Dedifferentiated amniotic fluid mesenchymal stem cell (primary cell): Measurements from ENCODE around the gene EPHB1.

Experiments used
- DNase-seq: peaks from one replicate; pipeline ENCODE4 v3.0.0-alpha.2; 2016; ENCODE audit errors: extremely low spot score

The EPHB1 gene

DNA sequence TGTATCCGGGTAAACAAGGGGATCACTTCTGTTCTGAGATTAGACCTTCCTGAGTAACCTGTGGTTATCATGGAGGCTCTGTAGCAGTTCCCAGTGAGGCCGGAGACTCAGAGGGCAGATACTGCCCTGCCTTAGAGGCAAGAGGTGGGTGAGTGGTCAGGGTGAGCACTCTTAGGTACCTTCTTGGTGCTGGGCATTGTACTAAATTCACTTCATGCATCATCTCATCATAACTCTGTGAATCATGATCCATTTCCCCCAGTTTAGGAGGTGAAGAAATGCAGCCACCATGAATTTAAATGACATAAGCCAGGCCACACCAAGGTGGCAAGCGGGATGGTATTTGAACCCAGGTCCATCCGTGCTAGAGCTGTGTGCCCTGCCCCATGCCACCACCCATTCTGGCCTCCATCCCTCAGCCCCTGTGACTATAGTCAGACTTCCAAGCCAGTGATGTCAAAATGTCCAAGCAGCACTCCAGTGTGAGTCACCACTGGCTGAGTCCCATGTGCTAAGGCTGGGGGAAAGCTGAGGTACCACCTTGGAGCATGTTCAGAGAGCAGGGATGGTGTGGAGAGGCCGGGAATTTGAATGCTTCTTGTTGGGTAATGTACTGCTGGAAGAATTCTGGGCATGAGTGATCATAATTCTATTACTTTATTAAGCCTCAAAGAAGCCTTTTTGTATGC, 88.8 kb downstream of the EPHB1 start:
- DNase-seq = no peak

DNA sequence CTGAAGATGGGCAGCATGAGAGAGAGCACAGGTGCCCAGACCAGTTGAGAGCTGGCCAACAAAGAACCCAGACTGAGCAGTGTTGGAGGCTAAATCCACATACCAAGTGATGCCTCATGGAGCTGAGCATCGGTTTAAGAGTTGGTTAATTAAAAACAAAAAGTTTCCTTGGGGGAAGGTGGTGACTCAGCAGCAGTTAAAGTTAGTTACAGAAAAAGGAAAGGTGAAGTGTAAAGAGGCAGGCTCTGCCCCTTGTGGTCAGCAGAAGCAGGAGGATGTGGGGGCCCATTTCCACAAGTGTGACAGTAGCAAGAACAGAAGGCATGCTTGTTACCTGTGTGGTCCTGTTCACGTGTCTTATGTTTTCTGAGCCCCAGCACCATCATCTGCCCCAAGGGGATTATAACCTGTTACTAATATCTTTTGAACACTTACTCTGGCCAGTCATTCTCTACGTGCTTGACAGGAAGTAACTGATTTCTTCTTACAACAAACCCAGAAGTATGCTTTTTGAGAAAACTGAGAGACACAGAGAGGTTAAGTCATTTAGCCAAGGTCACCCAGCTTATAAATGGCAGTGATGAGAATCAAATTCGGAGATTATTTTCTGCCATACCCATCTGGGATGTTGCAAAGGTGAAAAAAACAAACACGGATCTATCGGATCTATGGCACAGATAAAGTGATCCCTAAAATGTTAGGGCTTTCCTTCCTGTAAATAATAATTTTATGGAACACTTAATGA, 91.0 kb downstream of the EPHB1 start:
- DNase-seq = no peak

DNA sequence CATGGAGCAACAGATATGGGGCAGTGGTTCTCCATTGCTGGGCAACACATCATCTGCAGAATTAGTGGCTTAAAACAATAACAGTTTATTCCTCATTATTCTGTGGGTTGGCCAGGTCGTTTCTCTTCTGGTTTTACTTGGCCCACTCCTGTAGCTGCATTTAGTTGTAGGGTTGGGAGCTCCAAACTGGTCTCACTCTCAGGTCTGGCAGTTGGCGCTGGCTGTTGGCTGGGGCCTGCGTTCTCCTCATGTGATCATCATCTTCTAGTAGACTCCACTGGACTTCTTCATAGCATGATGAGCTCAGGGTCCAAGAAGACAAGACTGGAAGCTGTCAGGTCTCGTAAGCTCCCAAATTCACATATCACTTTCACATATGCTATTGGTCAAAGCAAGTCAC, 91.9 kb downstream of the EPHB1 start:
- no peak for DNase-seq

DNA sequence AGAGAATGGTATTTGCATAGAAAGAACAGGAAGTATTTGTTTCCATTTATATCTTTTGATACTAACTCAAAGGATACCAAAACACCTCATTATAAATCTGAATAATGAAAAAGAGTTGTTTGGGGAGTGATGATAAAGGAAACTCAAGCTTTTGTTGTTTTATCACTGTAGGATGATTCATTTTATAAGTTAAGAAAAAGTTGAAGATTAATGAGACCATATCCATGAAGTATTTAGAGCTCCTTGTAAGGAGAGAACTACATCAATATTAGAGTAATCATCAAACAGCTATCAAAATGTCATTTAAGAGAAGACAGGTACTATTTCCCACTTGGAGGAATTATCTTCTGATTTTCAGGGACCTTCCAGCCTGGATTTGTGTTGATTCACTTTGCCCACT, 92.5 kb downstream of the EPHB1 start:
- DNase-seq = no peak

DNA sequence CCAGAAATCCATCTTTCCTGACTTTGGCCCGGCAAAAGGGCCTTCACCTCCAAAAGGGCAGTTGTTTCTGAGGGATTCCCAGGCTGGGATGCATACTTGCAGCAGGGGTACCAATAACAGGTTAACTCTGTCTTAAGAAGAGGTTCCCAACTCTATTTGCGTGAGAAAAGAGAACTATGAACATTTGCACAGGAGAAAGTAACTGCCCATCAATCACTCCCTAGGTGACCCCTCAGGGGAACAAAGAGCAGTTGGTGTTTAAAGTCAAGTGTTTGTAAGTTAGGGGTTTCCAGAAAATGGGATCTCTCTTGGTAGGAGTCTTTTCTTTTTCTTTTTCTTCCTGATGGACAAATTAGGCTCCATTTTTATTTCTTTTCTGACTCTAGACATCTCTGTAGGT, 97.3 kb downstream of the EPHB1 start:
- no peak for DNase-seq

DNA sequence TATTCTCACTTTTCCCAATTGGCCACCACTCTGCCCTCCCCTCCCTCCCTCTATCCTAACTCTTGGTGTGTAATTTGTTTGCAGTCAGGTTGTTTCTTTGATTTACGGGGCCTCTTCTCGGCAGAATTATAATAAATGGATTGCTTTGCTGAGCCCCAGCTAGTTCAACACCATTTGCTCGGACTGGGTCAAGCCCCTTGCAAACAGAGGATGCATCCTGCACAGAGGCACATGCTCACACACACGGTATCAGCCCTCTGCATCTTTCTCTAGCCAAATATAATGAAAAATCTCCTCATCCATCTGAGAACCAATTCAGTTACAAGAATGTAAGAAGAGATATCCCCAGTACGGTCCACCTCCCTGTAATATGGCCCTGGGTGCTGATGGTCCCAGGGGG, 97.7 kb downstream of the EPHB1 start:
- DNase-seq = no peak

DNA sequence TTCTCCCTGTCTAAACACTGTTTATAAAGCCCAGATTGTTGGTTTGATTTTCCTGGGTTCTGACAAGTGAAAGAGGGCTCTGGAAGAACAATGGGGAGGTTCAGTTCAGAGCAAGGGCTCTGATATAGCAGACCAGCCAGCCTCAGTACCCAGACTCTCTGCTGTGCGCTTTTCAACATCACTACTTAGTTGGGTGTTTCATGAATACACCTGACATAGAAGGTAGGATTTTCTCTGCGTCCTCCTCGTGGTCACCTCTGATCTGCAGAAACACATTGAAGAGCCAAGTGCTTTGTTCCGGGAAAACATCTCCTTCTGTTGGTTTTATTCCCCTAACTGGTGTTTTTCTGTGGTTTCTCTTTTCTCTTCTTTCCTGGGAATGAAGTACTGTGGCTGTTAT, 99.5 kb downstream of the EPHB1 start:
- no peak for DNase-seq

DNA sequence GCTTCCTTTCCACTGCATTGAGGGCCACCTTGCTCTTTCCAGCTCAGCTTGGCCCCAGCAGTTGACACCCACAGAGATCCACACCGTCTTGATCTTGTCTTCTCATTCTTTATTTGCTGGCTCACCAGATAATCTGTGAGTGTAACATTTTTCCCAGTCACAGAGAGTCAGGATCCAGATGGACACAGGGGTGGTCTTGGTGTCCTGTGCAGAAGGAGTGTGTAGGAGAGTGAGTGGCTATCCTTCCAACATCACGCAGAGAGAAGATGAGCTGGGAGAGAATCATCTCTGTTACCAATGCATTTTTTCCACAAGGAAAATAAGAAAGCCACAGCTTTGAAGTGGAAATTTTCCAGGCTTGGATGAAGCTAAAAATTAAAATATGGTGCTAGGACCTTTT, 100.1 kb downstream of the EPHB1 start:
- no peak for DNase-seq

DNA sequence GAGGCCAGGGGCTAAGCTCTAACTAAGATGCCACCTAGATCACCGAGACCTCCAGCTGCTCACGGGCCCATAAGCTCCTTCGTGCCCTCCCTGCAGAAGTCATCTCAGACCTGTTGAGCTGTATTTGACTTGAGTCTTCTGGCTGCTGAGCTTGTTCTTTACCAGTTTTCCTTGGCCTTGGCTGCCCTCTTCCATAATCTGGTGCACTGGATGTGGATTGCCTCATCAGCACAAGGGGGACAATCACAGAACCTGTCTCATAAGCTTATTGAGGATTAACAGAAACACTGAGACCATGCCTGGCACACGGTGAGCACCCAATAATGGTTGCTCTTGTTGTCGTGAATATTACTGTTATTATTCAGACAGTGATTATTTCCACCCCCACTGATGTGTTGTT, 101.1 kb downstream of the EPHB1 start:
- DNase-seq = no peak

DNA sequence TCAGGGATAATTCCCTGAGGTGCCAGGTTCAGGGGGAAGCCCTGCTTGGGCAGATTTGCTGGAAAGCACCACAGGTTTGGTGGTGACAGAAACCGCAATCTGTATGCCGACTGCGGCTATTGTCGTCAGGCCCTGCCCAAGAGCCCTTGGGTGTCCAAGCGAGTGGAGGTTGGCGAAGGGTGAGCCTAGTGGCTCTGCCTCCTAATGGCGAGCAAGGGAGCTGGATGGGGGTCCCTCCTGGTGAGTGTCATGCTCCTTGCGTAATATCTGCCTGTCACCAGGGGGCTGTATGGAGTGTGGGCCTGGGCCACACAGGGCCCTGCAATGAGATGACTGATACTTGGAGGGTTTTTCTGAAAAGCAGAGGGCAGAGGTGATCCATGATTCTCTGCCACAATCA, 101.6 kb downstream of the EPHB1 start:
- no peak for DNase-seq

DNA sequence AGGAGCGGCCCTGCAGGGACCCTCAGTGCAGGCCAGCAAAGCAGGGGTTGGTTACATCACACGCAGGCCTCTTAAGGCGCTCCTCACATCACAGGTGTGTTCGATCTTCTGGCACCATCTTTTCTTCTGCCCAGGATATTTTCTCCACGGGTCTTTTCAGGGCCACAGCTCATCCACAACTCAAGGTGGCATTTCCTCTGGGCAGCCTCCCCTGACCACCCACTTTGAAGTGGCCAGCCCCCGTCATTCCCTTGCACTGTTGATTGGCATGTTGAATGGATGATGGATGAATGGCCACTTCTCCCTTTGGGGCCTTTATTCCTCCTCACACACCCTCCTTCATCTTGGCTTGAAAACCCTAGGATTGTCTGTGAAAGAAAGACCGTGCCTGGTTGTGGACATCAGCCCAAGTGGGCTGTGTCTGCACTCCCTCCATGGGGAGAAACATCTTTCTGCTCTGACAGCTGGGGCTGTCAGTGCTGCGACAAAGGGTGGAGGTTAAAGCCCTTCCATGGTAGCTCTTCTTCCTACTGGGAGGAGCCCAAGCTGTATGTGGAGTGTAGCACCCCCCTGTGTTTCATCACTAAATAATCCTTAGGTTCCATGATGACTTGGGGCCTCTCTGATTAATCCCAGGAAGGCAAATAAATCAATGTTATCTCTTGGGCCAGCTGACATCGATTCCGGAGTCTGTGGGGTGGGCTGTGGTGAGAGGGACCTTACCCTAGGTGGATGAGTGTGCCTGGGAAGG, 102.5 kb downstream of the EPHB1 start:
- no peak for DNase-seq

DNA sequence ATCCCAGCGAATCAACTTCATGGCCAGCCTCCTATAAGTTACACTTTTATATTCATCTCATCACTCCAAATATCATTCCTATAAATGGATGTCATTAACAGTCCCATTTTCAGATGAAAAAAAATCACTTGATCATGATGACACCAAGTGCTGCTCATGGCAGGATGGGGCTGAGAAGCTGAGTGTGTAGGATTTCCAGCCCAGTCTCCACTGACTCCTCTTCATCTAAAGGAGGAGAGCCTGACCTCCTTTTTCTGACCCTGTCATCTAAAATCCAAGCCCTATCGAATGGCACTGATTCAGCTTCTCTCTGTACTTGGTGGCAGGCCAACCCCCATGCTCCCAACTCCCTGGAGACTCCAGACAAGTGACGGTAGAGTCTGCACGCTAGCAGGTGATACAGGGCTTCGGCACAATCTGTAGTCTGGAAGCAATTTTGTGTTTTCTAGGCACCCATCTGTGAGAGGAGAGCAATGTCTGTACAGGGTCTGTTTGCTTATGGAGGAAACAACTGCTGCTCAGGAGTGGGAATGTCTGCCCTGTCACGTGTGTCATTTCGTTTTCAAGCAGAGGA, 103.2 kb downstream of the EPHB1 start:
- DNase-seq = no peak

DNA sequence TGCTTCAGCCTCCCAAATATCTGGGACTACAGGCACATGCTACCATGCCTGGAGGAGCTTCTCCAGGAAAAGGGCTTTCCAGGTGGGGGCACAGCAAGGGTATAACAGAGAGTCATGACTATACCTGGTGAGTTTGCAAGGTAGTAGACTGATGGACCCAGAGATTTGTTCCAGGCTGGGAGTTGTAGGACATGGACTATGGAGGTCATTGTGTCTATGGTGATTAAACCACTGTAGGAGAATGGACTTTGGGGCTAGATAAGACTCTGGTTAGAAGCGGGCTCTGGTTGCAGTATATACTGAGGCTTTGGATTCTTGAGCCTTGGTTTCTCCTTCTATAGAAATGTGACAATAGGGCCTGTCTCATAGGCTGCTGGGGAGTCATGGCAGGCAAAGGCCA, 104.7 kb downstream of the EPHB1 start:
- DNase-seq = no peak

DNA sequence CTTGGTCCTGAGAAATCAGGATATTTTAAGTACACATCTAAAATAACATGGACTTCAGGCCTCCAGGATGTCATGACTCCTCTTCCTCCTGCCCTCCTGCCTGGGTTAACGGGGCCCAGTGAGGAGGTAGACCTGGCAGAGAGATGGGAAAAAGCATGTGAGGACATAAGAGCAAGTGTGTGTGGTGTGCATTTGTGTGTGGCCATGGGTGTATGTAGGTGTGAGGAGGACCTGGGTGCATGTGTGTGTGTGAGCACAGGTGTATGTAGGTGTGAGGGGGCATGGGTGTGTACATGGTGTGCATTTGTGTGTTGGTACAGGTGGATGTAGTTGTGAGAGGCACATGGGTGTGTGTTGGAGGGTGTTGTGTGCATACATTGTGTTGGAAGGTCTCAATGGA, 105.4 kb downstream of the EPHB1 start:
- no peak for DNase-seq

DNA sequence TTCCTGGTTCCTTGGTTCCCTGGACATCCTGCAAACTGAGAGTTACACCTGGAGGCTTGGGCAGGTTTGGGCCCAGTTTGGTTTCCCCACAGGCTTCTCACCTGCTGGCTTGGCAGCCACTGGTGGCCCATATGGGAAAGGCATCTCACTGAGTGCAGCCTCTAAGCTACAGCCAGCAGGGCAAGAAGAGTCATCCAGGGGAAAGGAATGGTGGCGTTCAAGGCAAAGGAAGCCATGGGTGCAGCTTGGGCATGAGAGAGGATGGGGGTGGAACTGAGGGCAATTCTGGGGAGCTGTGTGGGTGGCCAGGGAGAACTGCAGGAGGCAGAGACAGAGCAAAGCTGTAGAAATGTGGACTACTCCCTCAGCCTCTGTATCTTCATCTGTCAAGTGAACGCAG, 106.4 kb downstream of the EPHB1 start:
- no peak for DNase-seq

DNA sequence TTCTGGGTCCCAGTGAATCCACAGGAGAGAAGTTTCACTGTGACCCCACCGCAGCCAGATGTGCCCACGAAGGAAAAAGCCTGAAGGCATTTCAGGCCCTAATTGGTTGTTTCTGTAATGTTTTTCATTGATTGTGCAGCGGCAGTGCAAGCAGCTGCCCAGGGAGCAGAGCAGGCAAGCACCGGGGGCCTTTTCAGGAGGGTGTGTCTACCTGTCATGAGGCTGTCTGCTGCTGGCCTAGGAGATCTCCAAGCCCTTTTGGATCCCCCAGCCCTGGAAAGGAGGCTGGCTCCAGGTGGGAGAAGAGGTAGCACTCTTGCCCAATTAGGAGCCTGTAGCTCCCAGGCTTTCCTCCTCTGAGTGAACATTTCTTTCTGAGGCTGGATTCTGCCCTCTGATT, 108.8 kb downstream of the EPHB1 start:
- DNase-seq = no peak

DNA sequence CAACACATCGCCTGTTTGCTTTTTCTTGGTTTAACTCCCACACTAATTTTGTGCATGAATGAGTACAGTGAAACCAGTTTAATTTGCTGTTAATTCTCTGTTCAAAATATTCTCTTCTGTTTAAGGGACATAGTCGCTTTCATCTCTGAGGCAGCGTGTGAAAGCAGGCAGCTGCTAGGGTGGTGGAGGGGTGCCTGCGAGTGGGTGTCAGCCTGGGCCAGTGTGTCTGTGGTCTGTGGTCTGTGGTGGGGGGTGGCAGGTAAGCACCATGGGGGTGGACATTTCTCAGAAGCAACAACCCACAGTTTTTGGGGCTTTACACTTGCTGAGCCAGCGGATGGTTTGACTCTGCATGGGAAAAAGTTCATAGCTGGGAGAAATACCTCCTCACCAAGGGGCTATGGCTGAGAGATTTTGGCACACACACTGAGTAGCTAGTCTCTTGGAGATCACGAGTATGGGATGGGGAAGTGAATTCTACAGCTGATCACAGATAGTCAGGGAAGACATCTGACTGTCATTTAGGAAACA, 109.2 kb downstream of the EPHB1 start:
- no peak for DNase-seq

DNA sequence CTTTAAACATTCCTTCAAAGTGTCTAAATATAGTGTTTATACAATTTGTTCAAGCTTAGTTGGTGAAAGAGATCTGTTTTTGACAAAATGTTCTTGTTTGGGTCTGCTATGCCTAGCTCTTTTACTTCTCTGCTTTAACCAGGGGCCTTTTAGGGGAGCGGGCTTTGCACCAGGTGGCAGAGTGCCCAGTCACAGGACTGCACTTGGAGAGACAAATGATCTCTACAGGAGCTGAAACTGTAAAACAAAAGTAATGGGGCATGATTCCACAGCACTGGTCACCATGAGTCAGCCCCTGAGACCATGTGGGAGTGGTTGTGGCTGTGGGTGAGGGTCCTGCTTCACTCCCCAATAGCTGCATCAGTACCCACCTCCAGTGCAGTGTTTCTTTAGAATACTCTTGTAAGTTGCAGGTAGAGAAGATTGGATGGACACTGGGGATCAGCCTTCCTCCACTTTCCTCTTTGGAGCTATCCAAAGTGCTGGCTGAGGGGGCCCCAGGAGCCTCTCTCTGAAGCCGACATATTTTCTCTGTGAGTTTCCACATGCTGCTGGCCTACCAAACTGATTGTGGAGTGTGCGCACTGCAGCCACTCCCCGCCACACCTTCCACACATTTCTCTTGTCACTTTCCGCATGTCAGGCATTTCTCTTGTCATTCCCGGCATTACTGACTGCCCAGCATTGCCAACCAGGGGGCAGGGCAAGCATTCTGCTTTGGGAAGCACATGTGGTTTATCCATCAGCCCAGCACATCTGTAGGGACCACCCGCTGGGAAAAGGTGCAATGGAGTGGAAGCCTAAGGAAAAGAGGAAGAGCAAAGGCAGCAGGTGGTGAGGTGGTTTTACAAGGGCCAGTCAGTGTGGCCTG, 110.0 kb downstream of the EPHB1 start:
- DNase-seq = no peak

DNA sequence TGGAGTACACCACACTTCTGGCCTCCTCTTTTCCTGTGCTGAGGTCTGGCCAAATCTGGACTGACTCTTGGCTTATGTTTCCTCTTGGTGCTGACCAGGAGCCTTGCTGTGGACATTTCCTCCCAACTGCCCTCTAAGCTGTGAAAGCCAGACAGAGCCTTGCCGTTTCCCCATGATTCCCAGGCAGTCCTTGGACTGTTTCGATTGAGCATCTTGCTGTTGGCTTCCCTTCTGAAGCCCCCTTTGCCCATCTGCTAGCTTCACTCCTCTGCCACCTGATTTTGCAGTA, 110.5 kb downstream of the EPHB1 start:
- no peak for DNase-seq

DNA sequence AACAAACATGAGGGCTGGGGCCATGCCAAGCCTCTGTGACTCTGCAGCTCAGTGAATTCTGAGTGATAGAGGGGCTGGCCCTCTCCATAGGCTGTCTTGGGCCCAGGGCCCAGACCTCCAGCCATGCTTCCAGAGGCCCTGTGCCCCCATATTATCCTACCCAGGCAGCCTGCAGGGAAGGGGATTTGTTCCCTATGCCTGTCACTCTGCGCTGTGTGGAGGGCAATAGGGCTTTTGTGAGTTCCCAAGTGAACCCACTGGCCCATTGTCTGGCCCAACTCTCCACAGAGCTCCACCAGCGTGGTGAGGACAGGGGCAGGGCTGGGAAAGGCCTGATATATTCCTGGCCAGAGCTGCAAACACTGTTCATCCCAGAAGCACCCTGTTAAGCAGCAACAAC, 113.2 kb downstream of the EPHB1 start:
- DNase-seq = no peak

DNA sequence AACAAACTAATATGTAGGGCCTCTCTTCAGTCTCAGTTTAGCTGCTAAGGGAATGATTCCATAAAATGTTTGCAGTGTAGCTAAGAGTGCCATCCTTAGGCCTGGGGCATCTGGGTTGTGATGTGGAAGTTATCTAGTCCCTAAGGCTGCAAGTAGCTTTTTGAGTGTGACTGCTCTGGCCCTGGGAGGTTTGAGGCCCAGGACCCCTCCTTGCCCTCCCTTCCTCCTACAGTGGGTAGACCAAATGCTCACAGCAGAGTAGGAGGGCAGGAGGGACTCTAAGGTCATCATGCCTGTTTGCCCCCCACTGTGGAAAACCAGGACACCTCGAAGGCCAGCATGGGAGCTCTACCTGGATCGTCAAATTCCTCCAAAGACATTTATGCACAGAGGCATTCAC, 115.0 kb downstream of the EPHB1 start:
- DNase-seq = no peak
